Activated CD8-positive, alpha-beta memory T cell treated with anti-CD3 and anti-CD28 coated beads, Interleukin-2, amount 50 U/mL, for 4 hours (primary cell): ENCODE data around the gene TMSB15C.

ENCODE experiments used
- DNase-seq: peaks from one replicate; pipeline ENCODE4 v3.0.0-alpha.2; 2020

The TMSB15C gene

DNA sequence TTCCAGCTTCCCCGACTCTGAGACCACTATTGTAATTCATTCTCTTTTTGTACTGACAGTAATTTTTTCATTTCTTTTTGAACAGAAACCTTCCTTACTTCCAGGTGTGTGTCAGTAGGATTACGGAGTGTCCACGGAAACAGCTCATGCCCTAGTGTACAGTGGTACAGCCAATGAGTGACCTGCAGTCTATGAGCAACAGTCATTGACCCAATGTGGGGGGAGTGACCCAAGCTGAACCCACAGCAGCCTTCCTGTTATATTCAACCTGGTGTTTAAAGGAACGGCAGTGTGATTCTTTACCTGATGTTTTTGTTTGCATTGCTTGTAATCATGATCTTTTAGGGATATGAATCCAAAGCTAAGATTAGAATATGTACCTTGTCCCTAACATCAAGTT lies 35.0 kb downstream of the TMSB15C start:
- DNase-seq: no peak

DNA sequence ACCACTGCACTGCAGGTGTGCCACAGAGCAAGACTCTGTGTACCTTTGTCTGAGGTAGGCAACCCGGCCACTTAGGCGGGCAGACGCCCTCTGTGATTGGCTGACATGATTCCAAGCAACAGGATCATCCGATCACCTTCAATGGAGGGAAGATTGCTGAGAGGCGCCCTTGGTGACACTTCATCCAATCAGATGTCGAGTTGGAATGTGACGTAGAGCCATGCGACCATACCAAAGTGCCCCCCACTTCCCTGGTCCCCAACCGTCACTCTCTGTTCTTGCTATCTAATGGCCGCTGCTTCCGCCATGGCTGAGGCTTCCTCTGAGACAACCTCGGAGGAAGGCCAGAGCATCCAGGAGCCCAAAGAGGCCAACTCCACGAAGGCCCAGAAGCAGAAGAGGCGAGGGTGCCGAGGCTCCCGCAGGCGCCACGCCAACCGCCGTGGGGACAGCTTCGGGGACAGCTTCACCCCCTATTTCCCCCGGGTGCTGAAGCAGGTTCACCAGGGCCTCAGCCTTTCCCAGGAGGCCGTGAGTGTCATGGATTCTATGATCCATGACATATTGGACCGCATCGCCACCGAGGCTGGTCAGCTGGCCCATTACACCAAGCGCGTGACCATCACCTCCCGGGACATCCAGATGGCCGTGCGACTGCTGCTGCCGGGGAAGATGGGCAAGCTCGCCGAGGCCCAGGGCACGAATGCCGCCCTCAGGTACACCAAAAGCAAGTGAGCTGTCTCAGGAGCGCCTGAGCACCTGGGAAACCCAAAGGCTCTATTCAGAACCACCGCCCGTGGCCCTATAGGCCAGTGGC lies 36.1 kb downstream of the TMSB15C start, which contains the start of gene H2BW2:
Gene H2BW2, plus strand, starts transcription at position 268 of the 817 bp plus-strand sequence. Its CDS starts 39 bp downstream, at position 307.
- DNase-seq: no peak
